Measurements from ENCODE around the gene KRT20. TPM values are rescaled to one million over a fixed set of nuclear protein-coding genes. Genes with fewer than 3 reads are reported as not detected.

KRT20 gene
- total and polyA plus RNA-seq, 2 of the 13 experiments (the other 11 are each of a cell fraction or from before 2014, with no cell fraction given) = 0.13 to 0.20 TPM

- over 99% methylated on average over 5 of the region's 5 CpGs for WGBS (ENCODE audit: low lambda C conversion rate)
- no peaks in the 10 kb centered on the region for H4K20me1 ChIP-seq (ENCODE audit: insufficient read depth, low read length)
- H3K4me1 ChIP-seq (ENCODE audit: insufficient read depth, low read length) = peaks cover 70% of the 10 kb centered on the region
- intact Hi-C loops (cut with micrococcal nuclease; ENCODE audit: unreplicated experiment) (loop anchor here (5.0 to 10.0 kb wide), 4 partner anchors 102 to 619 kb away; partner anchors contain the start of genes KRT19, KRTAP1-1, KRTAP2-1 and KRTAP3-1), in situ Hi-C loops (cut with HindIII; ENCODE audit: extremely low pct_ligation_motif_present, low pct_unique_long_range_greater_than_20kb) (loop anchor here (5.0 kb wide), 1 partner anchor 417 kb away; no protein-coding TSS in a partner anchor)
- no peaks in the 10 kb centered on the region for H3K36me3 ChIP-seq (replicated peaks in 1 of 2; ENCODE audit: control insufficient read depth in 1 of 2, insufficient read depth in 2 of 2, low read length in 2 of 2)
- H3K79me2 ChIP-seq (ENCODE audit: insufficient read depth, low read length) = no peaks in the 10 kb centered on the region
- no peak overlapping the region for H2AFZ ChIP-seq (ENCODE audit: low read length)
- ChIA-PET POLR2A (no interaction called here), CTCF (ENCODE audit: low intra/inter-chr PET ratio, low total read pairs) (no interaction called here)
- no peak overlapping the region for H3K4me2 ChIP-seq (ENCODE audit: low read depth, low read length)
- TF ChIP-seq NFKB2 (CRISPR knock-in tag; IDR thresholded peaks at IDR 0.05; ENCODE audit: borderline replicate concordance) (no peak), HDAC1 (CRISPR knock-in tag; IDR thresholded peaks at IDR 0.05) (no peak), KDM4B (CRISPR knock-in tag; IDR thresholded peaks at IDR 0.05) (no peak), MLLT10 (CRISPR knock-in tag; IDR thresholded peaks at IDR 0.05) (no peak), HNF4G (IDR thresholded peaks at IDR 0.05; ENCODE audit: borderline replicate concordance, low read depth, low read length) (no peak), HNF4G (CRISPR knock-in tag; IDR thresholded peaks at IDR 0.05; ENCODE audit: borderline replicate concordance, low read depth) (no peak), KDM5B (CRISPR knock-in tag; IDR thresholded peaks at IDR 0.05; ENCODE audit: borderline replicate concordance) (no peak), HCFC1 (IDR thresholded peaks at IDR 0.05; ENCODE audit: low read depth, low read length) (no peak), ZSCAN25 (CRISPR knock-in tag; IDR thresholded peaks at IDR 0.05) (no peak)
- no peak for ATAC-seq
- no peaks in the 10 kb centered on the region for H3K27me3 ChIP-seq (ENCODE audit: control insufficient read depth in 1 of 2, insufficient read depth in 2 of 2, low read length in 2 of 2)
- no peak for FAIRE-seq
- no peak overlapping the region for H3K4me3 ChIP-seq (replicated peaks in 1 of 3; ENCODE audit: insufficient read depth in 1 of 3, low read depth in 2 of 3, low read length in 3 of 3)
- no peak overlapping the region for H3K27ac ChIP-seq (ENCODE audit: extremely low read length, insufficient read depth, low read length)
- no peak for DNase-seq (ENCODE audit: low spot score)
- no TSS peak for BruUV-seq (replicated peaks)
- H3K9ac ChIP-seq (ENCODE audit: insufficient read depth, low read depth, low read length) = no peak overlapping the region
- H3K9me3 ChIP-seq (ENCODE audit: low read length) = no peaks in the 10 kb centered on the region
Measured at GRCh38 chr17:40905370-40905769, 20.3 kb upstream of the KRT20 start.

Data from HepG2 (cell line).